ENCODE data around the gene EGFLAM.
A peak's percentile ranks its signal among the peaks of the same experiment; 100 is the strongest.

EGFLAM gene

DNA sequence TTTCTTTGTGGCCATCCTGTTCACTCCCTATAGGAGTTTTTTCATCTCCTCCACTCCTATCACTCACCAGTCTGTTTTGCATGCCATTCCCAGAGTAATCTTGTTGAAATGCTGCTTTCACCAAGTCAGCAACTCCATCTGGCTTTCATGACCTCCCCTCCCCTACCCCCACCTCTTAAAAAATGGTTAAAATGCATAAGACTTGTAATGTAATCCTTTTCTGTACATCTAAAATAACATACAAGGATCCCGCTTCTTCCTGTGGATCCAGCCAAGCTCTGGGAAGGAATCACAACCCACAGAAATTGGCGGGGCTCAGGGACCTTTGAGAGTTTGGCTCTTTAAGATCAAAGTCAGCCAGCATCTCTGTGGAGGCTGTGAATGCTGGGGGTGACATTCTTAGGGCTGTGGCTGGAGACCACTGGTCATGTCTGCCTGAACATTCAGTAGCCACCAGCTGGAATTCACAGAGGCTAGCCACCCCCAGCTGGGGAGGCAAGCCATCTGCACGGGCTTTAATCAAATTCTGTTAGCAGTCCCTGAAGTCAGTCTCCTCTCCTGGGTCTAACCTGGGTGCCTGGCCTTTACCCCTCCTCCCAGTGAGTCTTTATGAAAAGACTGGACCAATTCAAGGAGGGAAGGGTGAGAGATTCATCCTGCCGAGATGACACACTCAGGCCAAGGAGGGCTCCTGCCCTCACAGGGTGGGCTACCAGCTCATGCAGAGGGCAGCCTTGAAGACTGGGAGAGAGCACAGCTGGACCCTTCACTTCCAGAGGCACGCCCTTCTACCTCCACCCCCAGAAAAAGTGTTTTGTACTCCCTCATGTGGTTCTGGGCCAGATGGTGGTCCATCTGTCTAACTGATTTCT is 165.2 kb downstream of the EGFLAM start:
- DNase-seq, result no peak

GRCh38 chr5:38424148-38425060 is 166.0 kb downstream of the EGFLAM start:
- DNase-seq, result no peak

- DNase-seq, result no peak
These were observed 168.1 kb downstream of the EGFLAM start for GRCh38 chr5:38426490-38426889.

GRCh38 chr5:38426986-38427950 is 168.9 kb downstream of the EGFLAM start:
- DNase-seq, result no peak

GRCh38 chr5:38431242-38431853 is 173.0 kb downstream of the EGFLAM start:
- no peak for DNase-seq

DNA sequence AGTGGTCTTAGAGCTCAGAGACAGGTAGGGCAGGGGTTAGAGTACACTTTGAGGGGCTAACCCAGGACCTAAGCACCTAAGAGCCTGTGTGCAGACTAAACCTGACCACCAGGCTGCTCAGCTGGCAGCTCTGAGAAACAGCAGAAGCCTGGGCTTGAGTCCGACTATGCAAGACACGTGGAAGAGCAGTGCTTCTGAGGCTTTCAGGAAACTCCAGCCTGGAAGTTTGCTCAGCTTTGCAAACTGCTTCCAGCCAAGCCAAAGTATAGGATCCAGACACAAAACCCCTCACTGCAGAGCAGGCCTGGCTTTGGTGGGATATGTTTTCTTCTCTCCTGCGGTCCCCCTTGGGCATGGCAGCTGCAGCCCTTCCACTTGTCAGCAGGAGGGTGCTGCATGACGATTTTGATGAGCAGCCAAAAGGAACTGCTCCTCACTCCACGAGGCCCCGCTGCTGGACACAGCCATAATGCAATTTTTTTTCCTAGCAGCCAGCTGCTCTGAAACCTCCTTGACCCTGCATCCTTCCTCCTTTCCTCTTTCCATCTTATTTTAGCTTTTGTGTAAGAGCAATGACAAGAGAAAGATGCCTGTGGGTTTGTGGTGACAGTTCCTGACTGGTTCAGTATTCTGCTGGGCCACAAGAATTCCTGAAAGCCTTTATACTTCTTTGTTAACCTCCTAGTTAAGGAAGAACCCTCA is 175.0 kb downstream of the EGFLAM start:
- DNase-seq, result peak; percentile 5

DNA sequence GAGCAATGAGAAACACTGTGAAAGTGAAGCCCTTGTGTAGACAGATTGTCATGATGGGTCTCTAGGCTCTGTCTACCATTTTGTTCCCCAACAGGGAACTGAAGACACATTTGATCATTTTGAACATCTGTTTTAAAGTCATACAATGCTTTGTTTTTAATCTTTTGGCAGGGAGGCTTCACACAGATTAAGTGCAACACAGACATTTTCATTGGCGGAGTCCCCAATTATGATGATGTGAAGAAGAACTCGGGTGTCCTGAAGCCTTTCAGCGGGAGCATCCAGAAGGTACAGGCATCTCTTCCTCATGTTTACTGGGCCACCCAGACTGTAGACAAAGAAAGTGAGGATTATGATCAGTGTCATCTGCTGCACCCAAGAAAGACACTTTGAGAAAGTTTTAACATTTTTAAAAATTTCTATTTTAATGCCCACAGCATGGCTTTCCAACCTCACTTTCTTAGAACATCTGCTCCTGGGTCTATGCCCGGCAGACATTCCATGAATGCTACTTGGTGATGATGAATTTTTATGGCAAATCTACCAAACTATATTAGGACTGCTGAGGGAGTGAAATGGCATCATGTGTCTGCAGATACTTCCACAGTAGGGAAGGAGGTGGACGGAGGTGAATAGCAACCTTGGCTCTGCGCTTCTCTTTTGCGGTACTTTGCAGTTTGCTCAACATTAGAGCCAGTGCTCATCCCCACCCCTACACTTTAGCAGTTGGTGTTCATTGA is 176.8 kb downstream of the EGFLAM start:
- no peak for DNase-seq

DNA sequence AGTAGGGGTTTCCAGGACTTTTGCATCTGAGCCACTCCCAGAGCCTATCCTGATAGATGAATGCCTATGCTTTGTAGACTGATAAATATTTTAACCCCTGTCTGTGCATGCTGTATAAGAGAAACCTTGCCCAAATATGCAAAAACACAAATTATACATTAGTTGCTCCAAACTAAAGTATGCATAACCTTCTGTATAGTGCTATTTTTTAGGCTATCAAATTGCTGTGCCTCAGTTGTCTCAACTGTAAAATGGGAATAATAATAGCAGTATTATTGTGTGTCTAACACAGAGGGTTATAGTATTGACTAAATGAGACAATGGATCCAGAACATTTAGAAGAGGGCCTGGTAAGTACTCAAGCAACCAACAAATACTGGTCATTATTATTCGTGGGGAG is 180.4 kb downstream of the EGFLAM start:
- no peak for DNase-seq

DNA sequence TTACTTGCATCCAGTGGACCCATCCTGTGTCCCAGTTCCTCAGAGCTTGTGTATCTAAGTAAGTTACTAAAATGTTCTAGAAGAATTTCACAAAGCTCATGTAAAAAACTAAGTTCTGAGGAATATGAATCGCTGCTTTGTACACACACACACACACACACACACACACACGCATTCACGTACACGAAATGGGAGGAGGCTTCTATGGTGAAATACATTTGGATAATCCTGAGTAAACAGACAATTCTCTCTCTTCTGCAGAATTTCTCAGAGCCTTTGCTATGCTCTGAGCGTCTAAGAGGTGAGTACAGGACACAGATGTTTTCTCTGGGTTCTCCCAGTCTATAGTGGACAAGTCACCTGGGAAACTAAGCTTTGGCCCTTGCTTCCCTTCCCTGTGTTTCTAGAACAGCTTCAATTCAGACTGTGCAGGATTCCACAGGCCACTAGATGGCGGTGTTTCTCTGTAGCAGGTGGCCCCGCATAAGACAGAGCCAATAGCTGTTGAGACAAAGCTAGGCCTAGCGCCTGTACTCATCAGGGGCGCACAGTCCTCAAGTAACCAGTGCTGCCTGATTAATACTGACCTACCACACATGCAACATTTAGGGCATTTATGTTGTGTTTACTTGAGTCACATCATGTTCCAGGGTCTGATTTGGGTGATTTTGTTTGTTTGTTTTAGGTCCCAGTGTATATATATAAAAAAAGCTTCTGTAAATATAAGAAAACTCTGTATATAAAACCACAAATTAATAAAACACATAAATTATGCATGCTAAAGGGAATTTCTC is 183.3 kb downstream of the EGFLAM start:
- DNase-seq, result peak; percentile 86

- no peak for DNase-seq
These were observed 183.9 kb downstream of the EGFLAM start for GRCh38 chr5:38442247-38442573.

DNA sequence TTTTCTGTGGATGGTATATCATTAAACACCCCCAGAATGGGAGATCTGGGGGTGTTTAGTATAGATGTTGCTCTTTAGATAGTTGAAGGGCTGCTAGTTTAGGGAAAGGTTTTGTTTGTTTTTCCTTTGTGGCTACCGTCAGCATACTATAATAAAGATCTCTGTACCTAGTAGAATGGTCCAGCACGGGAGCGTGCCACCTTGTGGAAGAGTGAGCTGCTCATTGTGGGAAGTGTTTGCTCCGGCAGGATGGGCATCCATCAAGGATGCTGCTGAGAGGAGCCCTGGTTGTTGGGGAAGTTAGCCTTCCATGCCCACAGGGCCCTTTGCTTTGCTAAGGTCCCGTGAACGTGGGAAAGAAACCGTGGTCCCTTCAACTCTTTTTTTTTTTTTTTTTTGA is 185.0 kb downstream of the EGFLAM start:
- no peak for DNase-seq

DNA sequence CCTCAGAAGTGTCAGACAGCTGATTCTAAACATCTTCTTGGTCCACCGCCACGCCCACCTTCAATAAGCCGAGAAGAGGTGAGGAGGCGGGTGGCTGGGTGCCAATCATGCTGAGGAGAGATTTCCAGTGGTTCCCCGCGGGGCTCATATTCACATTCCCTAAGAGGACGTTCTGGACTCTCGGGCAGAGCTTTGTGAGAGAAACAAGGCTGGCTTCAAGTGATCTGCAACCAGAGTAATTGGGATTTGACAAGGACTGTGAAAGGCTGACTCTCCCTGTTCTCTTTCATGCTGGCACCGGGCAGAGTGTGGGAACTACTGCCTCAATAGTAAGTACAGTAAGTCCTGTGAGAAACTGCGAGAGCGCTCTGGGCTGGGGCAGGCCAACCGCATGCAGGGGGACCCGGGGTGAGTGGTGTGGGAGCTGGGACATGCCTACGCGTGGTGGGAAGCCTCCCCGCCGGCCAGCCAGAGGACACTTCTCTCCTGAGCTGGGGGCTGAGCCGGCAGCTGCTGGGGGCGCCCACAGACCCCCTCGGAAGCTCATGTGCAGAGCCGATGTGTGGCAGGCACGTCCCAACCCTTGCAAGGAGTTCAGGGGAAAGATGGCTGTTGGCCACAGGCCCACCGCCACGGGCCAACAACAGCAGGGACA is 187.1 kb downstream of the EGFLAM start:
- no peak for DNase-seq

- no peak for DNase-seq
These were observed 187.7 kb downstream of the EGFLAM start for GRCh38 chr5:38446029-38446522.

DNA sequence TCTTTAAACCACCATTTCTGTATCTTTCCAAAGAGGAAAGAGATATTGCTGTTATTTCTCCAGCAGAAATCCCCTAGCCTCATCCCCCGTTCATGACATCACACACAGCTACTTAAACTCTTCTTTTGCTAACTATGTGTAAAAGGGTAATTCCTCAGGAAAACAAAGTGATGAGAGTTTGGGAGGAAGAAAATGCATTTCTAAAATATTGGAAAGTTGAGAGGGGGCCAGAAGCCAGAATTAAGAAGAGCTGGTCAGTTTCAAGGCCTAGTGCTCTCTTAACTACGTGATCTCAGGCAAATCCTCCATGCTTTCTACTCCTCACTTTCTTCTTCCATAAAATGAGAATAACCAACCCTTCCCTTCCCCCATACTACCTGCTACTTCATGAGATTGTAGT is 188.7 kb downstream of the EGFLAM start:
- no peak for DNase-seq

DNA sequence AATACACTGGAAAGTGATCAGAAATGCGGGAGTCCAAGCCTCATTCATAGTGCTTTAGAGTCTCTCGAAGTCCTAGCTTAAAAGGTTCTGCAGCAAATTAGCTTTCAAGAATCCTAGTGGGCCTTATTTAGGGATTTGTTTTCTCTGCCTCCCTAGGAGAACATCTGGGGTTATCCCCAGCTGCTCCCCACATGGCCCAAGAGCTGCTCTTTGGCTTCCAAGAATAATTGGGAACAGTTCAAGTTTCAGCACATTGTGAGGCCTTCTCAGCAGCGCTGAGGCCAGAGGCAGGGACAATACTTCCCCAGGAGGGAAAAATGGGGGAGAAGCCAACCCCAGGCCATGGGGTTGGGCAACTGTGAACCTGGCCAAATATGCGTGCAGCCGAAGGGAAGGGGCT is 189.4 kb downstream of the EGFLAM start:
- no peak for DNase-seq

GRCh38 chr5:38448568-38449350 is 190.4 kb downstream of the EGFLAM start:
- DNase-seq, result no peak

DNA sequence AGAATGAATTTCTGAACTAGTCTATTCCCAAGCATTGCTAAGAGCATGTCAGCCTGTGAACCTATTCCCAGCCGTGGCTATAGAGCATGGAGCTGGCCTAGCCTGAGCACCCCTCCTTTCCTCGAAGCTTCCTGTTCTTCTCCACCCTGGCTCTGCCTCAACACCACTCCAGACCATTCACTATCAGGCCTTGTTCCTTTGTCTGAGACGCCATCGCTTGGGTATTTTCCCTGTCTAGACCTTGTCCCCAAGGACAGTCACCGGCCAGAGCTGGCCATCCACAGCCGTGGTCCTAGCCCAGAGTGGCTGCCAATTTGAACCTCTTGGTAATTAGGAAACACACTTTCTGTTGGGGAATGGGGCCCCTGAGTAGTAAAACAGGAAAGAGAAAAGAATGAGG is 192.3 kb downstream of the EGFLAM start:
- DNase-seq, result no peak

- no peak for DNase-seq
These were observed 192.8 kb downstream of the EGFLAM start for GRCh38 chr5:38451074-38451725.
